H1 (cell line): ENCODE measurements around the gene GAS2L1. TPM values are rescaled to one million over a fixed set of nuclear protein-coding genes. Genes with fewer than 3 reads are reported as not detected.

Experiments used
- CTCF ChIA-PET: fragments of 300-600 bp; sonication (Branson Sonifier 250); formaldehyde crosslinking; loops from one replicate; lab custom pipeline; 2021; ENCODE audit not compliant: partially characterized antibody; lab: Charles Lee
- POLR2A ChIA-PET: fragments of 300-600 bp; sonication (Branson Sonifier 250); formaldehyde crosslinking; loops from one replicate; lab custom pipeline; 2021; ENCODE audit warnings: inconsistent platforms; ENCODE audit not compliant: partially characterized antibody; lab: Charles Lee
- DNase-seq, 2 experiments: peaks; one replicate each; pipeline versions ENCODE4 v3.0.0 to v3.0.0-alpha.2; 2010 to 2022; ENCODE audit warnings: low spot score in 2 of 2, low read depth in 1 of 2, mixed read lengths in 1 of 2
- FAIRE-seq: peaks from 2 replicates; lab custom pipeline; 2011; peaks lifted over from hg19 to GRCh38; lab: Jason Lieb, UNC
- H2AFZ ChIP-seq: 2 replicates; pipeline ENCODE4 v1.8.1; 2012; ENCODE audit warnings: low read length, inconsistent platforms
- H2AK5ac ChIP-seq: 2 replicates; pipeline ENCODE4 v1.6.1; 2013; ENCODE audit warnings: low read depth, low read length
- H2BK120ac ChIP-seq: replicated peaks from 2 replicates; pipeline ENCODE3; 2013; ENCODE audit warnings: low read depth, low read length, inconsistent platforms
- H2BK12ac ChIP-seq: 2 replicates; pipeline ENCODE4 v1.6.1; 2013; ENCODE audit warnings: low read depth, low read length
- H2BK15ac ChIP-seq: 2 replicates; pipeline ENCODE4 v1.6.1; 2013; ENCODE audit warnings: low read length
- H2BK20ac ChIP-seq: 2 replicates; pipeline ENCODE4 v1.6.1; 2013; ENCODE audit warnings: low read length
- H2BK5ac ChIP-seq: 2 replicates; pipeline ENCODE4 v1.6.1; 2013; ENCODE audit warnings: low read depth, low read length
- H3K14ac ChIP-seq: 2 replicates; pipeline ENCODE4 v1.6.1; 2013; ENCODE audit warnings: inconsistent platforms; ENCODE audit not compliant: insufficient read length
- H3K18ac ChIP-seq: 2 replicates; pipeline ENCODE4 v1.6.1; 2013; ENCODE audit warnings: low read length; ENCODE audit errors: extremely low read depth
- H3K23ac ChIP-seq: 2 replicates; pipeline ENCODE4 v1.6.1; 2013; ENCODE audit warnings: inconsistent platforms; ENCODE audit not compliant: insufficient read length
- H3K23me2 ChIP-seq: 2 replicates; pipeline ENCODE4 v1.6.1; 2013; ENCODE audit warnings: low read depth, low read length
- H3K27ac ChIP-seq: 2 replicates; pipeline ENCODE4 v1.6.1; 2011; ENCODE audit warnings: low read depth, low read length, inconsistent platforms
- H3K27me3 ChIP-seq, 4 experiments: replicated peaks in 1 of 4; 1 replicate in 1 of 4; 2 replicates in 3 of 4; pipeline versions ENCODE4 v1.6.1 to v1.8.1; 2011 to 2013; ENCODE audit warnings: low read length in 3 of 4, mild to moderate bottlenecking in 3 of 4, inconsistent platforms in 2 of 4, mixed read lengths in 2 of 4, moderate library complexity in 1 of 4; ENCODE audit not compliant: control insufficient read depth in 3 of 4, insufficient read depth in 3 of 4; ENCODE audit errors: extremely low read depth in 1 of 4
- H3K36me3 ChIP-seq, 4 experiments: 2 replicates each; pipeline versions ENCODE4 v1.6.1 to v1.8.1; 2011 to 2013; ENCODE audit warnings: mild to moderate bottlenecking in 4 of 4, low read length in 3 of 4, moderate library complexity in 2 of 4, control low read depth in 1 of 4, inconsistent platforms in 1 of 4; ENCODE audit not compliant: insufficient read depth in 4 of 4, control insufficient read depth in 2 of 4
- H3K4ac ChIP-seq: replicated peaks from 2 replicates; pipeline ENCODE3; 2013; ENCODE audit warnings: low read length, low read depth, mixed read lengths, inconsistent platforms; ENCODE audit not compliant: insufficient read length
- H3K4me1 ChIP-seq, 4 experiments: replicated peaks in 1 of 4; 1 replicate in 1 of 4; 2 replicates in 3 of 4; pipeline versions ENCODE4 v1.6.1 to v1.8.1; 2011 to 2013; ENCODE audit warnings: low read length in 3 of 4, inconsistent platforms in 2 of 4, mixed read lengths in 1 of 4; ENCODE audit not compliant: insufficient read depth in 4 of 4, control insufficient read depth in 3 of 4
- H3K4me2 ChIP-seq, 2 experiments: 2 replicates each; pipeline versions ENCODE4 v1.6.1 to v1.8.1; 2011 to 2013; ENCODE audit warnings: low read depth in 2 of 2, low read length in 2 of 2, control low read depth in 1 of 2, inconsistent platforms in 1 of 2, mild to moderate bottlenecking in 1 of 2; ENCODE audit not compliant: insufficient read depth in 1 of 2
- H3K4me3 ChIP-seq, 4 experiments: fragments of 200-600, 300-600 bp in 1 of 4; sonication (generic), shearing (Covaris generic), sonication (Bioruptor Twin) in 1 of 4; 2 replicates each; pipeline versions ENCODE4 v1.5.1 to v1.8.1; 2011 to 2016; ENCODE audit warnings: low read length in 4 of 4, low read depth in 3 of 4, control low read depth in 2 of 4, inconsistent platforms in 2 of 4, mild to moderate bottlenecking in 2 of 4, mixed read lengths in 1 of 4, moderate library complexity in 1 of 4; ENCODE audit not compliant: insufficient read depth in 2 of 4; ENCODE audit errors: extremely low read depth in 1 of 4
- H3K56ac ChIP-seq: replicated peaks from 2 replicates; pipeline ENCODE3; 2013; ENCODE audit warnings: low read depth, mild to moderate bottlenecking, mixed read lengths, low read length, inconsistent platforms; ENCODE audit not compliant: insufficient read length
- H3K79me1 ChIP-seq: 2 replicates; pipeline ENCODE4 v1.6.1; 2013; ENCODE audit warnings: low read depth, low read length, control low read depth
- H3K79me2 ChIP-seq, 2 experiments: 2 replicates each; pipeline versions ENCODE4 v1.6.1 to v1.8.1; 2012 to 2013; ENCODE audit warnings: low read length in 2 of 2, mild to moderate bottlenecking in 2 of 2, inconsistent platforms in 1 of 2; ENCODE audit not compliant: insufficient read depth in 2 of 2, control insufficient read depth in 1 of 2
- H3K9ac ChIP-seq, 4 experiments: replicated peaks in 1 of 4; 1 replicate in 1 of 4; 2 replicates in 3 of 4; pipeline versions ENCODE4 v1.6.1 to v1.8.1; 2011 to 2013; ENCODE audit warnings: low read depth in 3 of 4, low read length in 3 of 4, control low read depth in 2 of 4, mild to moderate bottlenecking in 2 of 4, moderate library complexity in 2 of 4, inconsistent platforms in 1 of 4; ENCODE audit errors: extremely low read depth in 1 of 4
- H3K9me3 ChIP-seq, 2 experiments: 2 replicates each; pipeline versions ENCODE4 v1.6.1 to v1.8.1; 2012 to 2013; ENCODE audit warnings: mild to moderate bottlenecking in 2 of 2, moderate library complexity in 2 of 2, control low read depth in 1 of 2, inconsistent platforms in 1 of 2, low read depth in 1 of 2, low read length in 1 of 2, mixed read lengths in 1 of 2; ENCODE audit not compliant: insufficient read depth in 2 of 2
- H4K20me1 ChIP-seq, 2 experiments: replicated peaks in 1 of 2; 2 replicates each; pipeline versions ENCODE3 to v1.8.1; 2011 to 2013; ENCODE audit warnings: inconsistent platforms in 2 of 2, low read length in 2 of 2, mild to moderate bottlenecking in 1 of 2; ENCODE audit not compliant: insufficient read depth in 2 of 2, control insufficient read depth in 1 of 2
- H4K5ac ChIP-seq: 2 replicates; pipeline ENCODE4 v1.6.1; 2013; ENCODE audit warnings: low read length, low read depth, mixed read lengths, inconsistent platforms; ENCODE audit not compliant: insufficient read length
- H4K8ac ChIP-seq: 2 replicates; pipeline ENCODE4 v1.8.0; 2013; ENCODE audit warnings: mild to moderate bottlenecking, moderate library complexity, low read length, inconsistent platforms; ENCODE audit not compliant: insufficient read depth; ENCODE audit errors: extremely low read depth
- H4K91ac ChIP-seq: replicated peaks from 2 replicates; pipeline ENCODE3; 2013; ENCODE audit warnings: low read length, mixed read lengths, inconsistent platforms; ENCODE audit not compliant: insufficient read length
- ATF3 ChIP-seq: IDR thresholded peaks from 2 replicates; pipeline ENCODE4 v1.6.1; 2011; ENCODE audit warnings: low read depth, mild to moderate bottlenecking, low read length; ENCODE audit not compliant: insufficient read depth
- BACH1 ChIP-seq: IDR thresholded peaks from 2 replicates; pipeline ENCODE4 v1.6.1; 2012; ENCODE audit warnings: low read length, improper control_type of control experiment
- BRCA1 ChIP-seq: IDR thresholded peaks from 2 replicates; pipeline ENCODE4 v1.6.1; 2012; ENCODE audit warnings: low read depth, low read length, improper control_type of control experiment
- CHD2 ChIP-seq: IDR thresholded peaks from 2 replicates; pipeline ENCODE4 v1.6.1; 2012; ENCODE audit warnings: low read length, improper control_type of control experiment
- EZH2 ChIP-seq: fragments of 200-600 bp; sonication (generic); IDR thresholded peaks from 2 replicates; pipeline ENCODE4 v1.7.1; 2012; ENCODE audit warnings: low read depth, mild to moderate bottlenecking, moderate library complexity, low read length, inconsistent platforms; ENCODE audit not compliant: severe bottlenecking
- MAFK ChIP-seq: IDR thresholded peaks from 2 replicates; pipeline ENCODE4 v1.6.1; 2012; ENCODE audit warnings: low read depth, mild to moderate bottlenecking, improper control_type of control experiment, low read length
- NANOG ChIP-seq: IDR thresholded peaks from 2 replicates; pipeline ENCODE4 v1.6.1; 2011; ENCODE audit warnings: low read length, low read depth, mild to moderate bottlenecking, inconsistent platforms; ENCODE audit not compliant: insufficient read depth, poor library complexity, severe bottlenecking
- POLR2A ChIP-seq, 2 experiments: IDR thresholded peaks; 1 replicate in 1 of 2; 2 replicates in 1 of 2; pipeline ENCODE4 v1.6.1; 2011; ENCODE audit warnings: low read depth in 2 of 2, low read length in 2 of 2, mild to moderate bottlenecking in 2 of 2; ENCODE audit errors: control extremely low read depth in 1 of 2
- SP4 ChIP-seq: IDR thresholded peaks from 2 replicates; pipeline ENCODE4 v1.6.1; 2012; ENCODE audit warnings: low read length, inconsistent platforms
- SUZ12 ChIP-seq: fragments of 200-600 bp; sonication (generic); IDR thresholded peaks from 2 replicates; pipeline ENCODE4 v1.6.1; 2012; ENCODE audit warnings: mild to moderate bottlenecking, inconsistent platforms, low read length, moderate library complexity, mixed read lengths
- WGBS, 2 experiments: shearing (Covaris generic) in 1 of 2; methylation state at CpG; one replicate each; pipeline versions ENCODE4 v1.1.6 to v1.1.7; 2013 to 2015; ENCODE audit warnings: low lambda C conversion rate in 2 of 2, mixed read lengths in 2 of 2, inconsistent platforms in 1 of 2, low coverage in 1 of 2, missing lambda C conversion rate in 1 of 2; ENCODE audit not compliant: insufficient replicate concordance in 2 of 2, insufficient coverage in 1 of 2, insufficient read length in 1 of 2; ENCODE audit errors: extremely low coverage in 1 of 2, missing lambda C conversion rate in 1 of 2; 5-methylcytosine and 5-hydroxymethylcytosine counted together
- polyA plus RNA-seq, 7 experiments: library from polyadenylated mRNA; depleted of rRNA in 3 of 7; stranded (reverse) in 5 of 7; unstranded in 2 of 7; fragments of >200 nt in 5 of 7; fragments of 200-250 nt in 2 of 7; gene quantifications; 1 replicate in 5 of 7; 2 replicates in 1 of 7; 4 replicates in 1 of 7; pipeline versions ENCODE4 v1.2.1 to v1.2.3, GENCODE V29; 2011 to 2013; ENCODE audit warnings: missing spikeins in 2 of 7, mixed read lengths in 2 of 7
- total RNA-seq: library from RNA; stranded (reverse); fragmentation: NEBNext Ultra II Directional; extraction: Animal tissue kit (Norgen Biotek cat#: 25700); gene quantifications from 2 replicates; pipeline ENCODE4 v1.2.1, GENCODE V29; 2021

The GAS2L1 gene
- total and polyA plus RNA-seq, 2 of the 8 experiments (the other 6 are each of a cell fraction or from before 2014, with no cell fraction given): 3.6 to 10.1 TPM

- H3K23ac ChIP-seq: no peak overlapping the region
- ChIA-PET CTCF (interaction anchor here (0.8 to 1.7 kb wide), 3 partner anchors 12 to 30 kb away, joined by 3 to 13 read pairs (median 3); no protein-coding TSS in a partner anchor), POLR2A (interaction anchor here (0.8 to 1.2 kb wide), 6 partner anchors 10 to 1031 kb away, joined by 3 to 4 read pairs (median 3); partner anchors contain the start of genes CCDC157, EWSR1, RASL10A and SF3A1)
- WGBS, 2 experiments: 93% methylated on average over 8 of the region's 8 CpGs; no CpG with 5 or more reads in 1 of the 2 experiments
- TF ChIP-seq CHD2 (no peak), NANOG (no peak), BACH1 (no peak), BRCA1 (no peak), EZH2 (no peak), SUZ12 (no peak), POLR2A (IDR thresholded peaks at IDR 0.05; ENCODE audit: control extremely low read depth in 1 of 2, low read depth in 2 of 2, low read length in 2 of 2) (no peak), MAFK (no peak), SP4 (no peak), ATF3 (no peak)
- H4K20me1 ChIP-seq: peaks cover 0 to 5% of the 10 kb centered on the region in 2 experiments
- H2BK20ac ChIP-seq: no peak overlapping the region
- H4K91ac ChIP-seq: no peak overlapping the region
- H3K4me3 ChIP-seq: no peak overlapping the region
- no peak overlapping the region for H3K27ac ChIP-seq
- H3K4me1 ChIP-seq: no peaks in the 10 kb centered on the region
- no peaks in the 10 kb centered on the region for H3K23me2 ChIP-seq
- no peaks in the 10 kb centered on the region for H3K79me2 ChIP-seq
- H3K79me1 ChIP-seq: no peaks in the 10 kb centered on the region
- no peaks in the 10 kb centered on the region for H3K9me3 ChIP-seq
- FAIRE-seq (no peak), DNase-seq (no peak)
- H3K27me3 ChIP-seq: no peaks in the 10 kb centered on the region
- H2AFZ ChIP-seq: no peak overlapping the region
- H3K4me2 ChIP-seq: no peak overlapping the region
- no peak overlapping the region for H2AK5ac ChIP-seq
- no peak overlapping the region for H2BK15ac ChIP-seq
- no peak overlapping the region for H4K5ac ChIP-seq
- no peak overlapping the region for H4K8ac ChIP-seq
- peaks cover 3 to 11% (median 5%) of the 10 kb centered on the region in 4 experiments; a peak in 6 of 8 replicates for H3K36me3 ChIP-seq
- H3K4ac ChIP-seq: no peak overlapping the region
- no peak overlapping the region for H3K14ac ChIP-seq
- no peak overlapping the region for H3K18ac ChIP-seq
- no peak overlapping the region for H3K56ac ChIP-seq
- no peak overlapping the region for H3K9ac ChIP-seq
- no peak overlapping the region for H2BK120ac ChIP-seq
- no peak overlapping the region for H2BK12ac ChIP-seq
- H2BK5ac ChIP-seq: no peak overlapping the region
These were observed 18.9 kb downstream of the GAS2L1 start for GRCh38 chr22:29325356-29325755.
